ENCODE data around the gene ERICH4. TPM values are rescaled to one million over a fixed set of nuclear protein-coding genes. Genes with fewer than 3 reads are reported as not detected.
"Not testable (repeated sequence)": the region's sequence is repeated elsewhere in the genome, so short reads cannot be mapped to it uniquely, and the experiment has no call there.

The ERICH4 gene
- total RNA-seq, 1 donor from 2014 or later = not detected

GRCh38 chr19:41462497-41462896 lies 19.5 kb downstream of the ERICH4 start:
- DNase-seq (ENCODE audit: low read depth) (no peak), FAIRE-seq (no peak)
- no peaks in the 10 kb centered on the region for H3K4me1 Mint-ChIP-seq (ENCODE audit: low read depth, unreplicated experiment)
- no peaks in the 10 kb centered on the region for H3K36me3 ChIP-seq (ENCODE audit: insufficient read depth, low read length)
- H3K27me3 ChIP-seq (ENCODE audit: insufficient read depth, low read length) = no peaks in the 10 kb centered on the region
- H2AFZ ChIP-seq (ENCODE audit: low read depth, low read length) = no peak overlapping the region
- peaks cover 6% of the 10 kb centered on the region for H3K9me3 Mint-ChIP-seq (ENCODE audit: unreplicated experiment)
- H3K9me3 ChIP-seq (ENCODE audit: insufficient read depth, low read depth, low read length) = no peaks in the 10 kb centered on the region
- no peaks in the 10 kb centered on the region for H3K4me1 ChIP-seq (ENCODE audit: insufficient read depth, low read length)
- no peak overlapping the region for H3K27ac ChIP-seq (ENCODE audit: low read depth, low read length)
- peaks cover 35% of the 10 kb centered on the region for H3K27me3 Mint-ChIP-seq (ENCODE audit: low read depth, unreplicated experiment)
- no peak overlapping the region for H3K4me3 ChIP-seq (ENCODE audit: insufficient read depth, low read depth, low read length)
- no peak overlapping the region for H3K4me3 Mint-ChIP-seq (ENCODE audit: unreplicated experiment)
- H4K20me1 ChIP-seq (ENCODE audit: insufficient read depth, low read length) = no peaks in the 10 kb centered on the region
- no peak for TF ChIP-seq EZH2 (IDR thresholded peaks at IDR 0.05; ENCODE audit: insufficient read depth, low read length)
- TF ChIP-seq, protein P1, sequence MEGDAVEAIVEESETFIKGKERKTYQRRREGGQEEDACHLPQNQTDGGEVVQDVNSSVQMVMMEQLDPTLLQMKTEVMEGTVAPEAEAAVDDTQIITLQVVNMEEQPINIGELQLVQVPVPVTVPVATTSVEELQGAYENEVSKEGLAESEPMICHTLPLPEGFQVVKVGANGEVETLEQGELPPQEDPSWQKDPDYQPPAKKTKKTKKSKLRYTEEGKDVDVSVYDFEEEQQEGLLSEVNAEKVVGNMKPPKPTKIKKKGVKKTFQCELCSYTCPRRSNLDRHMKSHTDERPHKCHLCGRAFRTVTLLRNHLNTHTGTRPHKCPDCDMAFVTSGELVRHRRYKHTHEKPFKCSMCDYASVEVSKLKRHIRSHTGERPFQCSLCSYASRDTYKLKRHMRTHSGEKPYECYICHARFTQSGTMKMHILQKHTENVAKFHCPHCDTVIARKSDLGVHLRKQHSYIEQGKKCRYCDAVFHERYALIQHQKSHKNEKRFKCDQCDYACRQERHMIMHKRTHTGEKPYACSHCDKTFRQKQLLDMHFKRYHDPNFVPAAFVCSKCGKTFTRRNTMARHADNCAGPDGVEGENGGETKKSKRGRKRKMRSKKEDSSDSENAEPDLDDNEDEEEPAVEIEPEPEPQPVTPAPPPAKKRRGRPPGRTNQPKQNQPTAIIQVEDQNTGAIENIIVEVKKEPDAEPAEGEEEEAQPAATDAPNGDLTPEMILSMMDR (IDR thresholded peaks at IDR 0.05; ENCODE audit: insufficient read depth, low read depth, low read length) = no peak
- H3K9ac ChIP-seq (ENCODE audit: low read length) = no peak overlapping the region
- no peak overlapping the region for H3K4me2 ChIP-seq (ENCODE audit: low read length)
- no peaks in the 10 kb centered on the region for H3K79me2 ChIP-seq (ENCODE audit: insufficient read depth, low read length)
- no peak overlapping the region for H3K27ac Mint-ChIP-seq (ENCODE audit: unreplicated experiment)
- no peaks in the 10 kb centered on the region for H3K36me3 Mint-ChIP-seq (ENCODE audit: low read depth, unreplicated experiment)

- not testable (repeated sequence) for H3K4me3 Mint-ChIP-seq (ENCODE audit: unreplicated experiment); H3K4me3 ChIP-seq (ENCODE audit: insufficient read depth, low read depth, low read length); H2AFZ ChIP-seq (ENCODE audit: low read depth, low read length); H3K9me3 Mint-ChIP-seq (ENCODE audit: unreplicated experiment); FAIRE-seq; H3K27ac ChIP-seq (ENCODE audit: low read depth, low read length); H3K36me3 Mint-ChIP-seq (ENCODE audit: low read depth, unreplicated experiment); H3K79me2 ChIP-seq (ENCODE audit: insufficient read depth, low read length); H3K4me2 ChIP-seq (ENCODE audit: low read length); DNase-seq (ENCODE audit: low read depth); H3K36me3 ChIP-seq (ENCODE audit: insufficient read depth, low read length); H3K4me1 Mint-ChIP-seq (ENCODE audit: low read depth, unreplicated experiment); H3K27ac Mint-ChIP-seq (ENCODE audit: unreplicated experiment); H3K27me3 ChIP-seq (ENCODE audit: insufficient read depth, low read length); H4K20me1 ChIP-seq (ENCODE audit: insufficient read depth, low read length); H3K9ac ChIP-seq (ENCODE audit: low read length); H3K9me3 ChIP-seq (ENCODE audit: insufficient read depth, low read depth, low read length); H3K4me1 ChIP-seq (ENCODE audit: insufficient read depth, low read length)
- peaks cover 40% of the 10 kb centered on the region for H3K27me3 Mint-ChIP-seq (ENCODE audit: low read depth, unreplicated experiment)
Observed at GRCh38 chr19:41463257-41464256, 20.6 kb downstream of the ERICH4 start.

DNA sequence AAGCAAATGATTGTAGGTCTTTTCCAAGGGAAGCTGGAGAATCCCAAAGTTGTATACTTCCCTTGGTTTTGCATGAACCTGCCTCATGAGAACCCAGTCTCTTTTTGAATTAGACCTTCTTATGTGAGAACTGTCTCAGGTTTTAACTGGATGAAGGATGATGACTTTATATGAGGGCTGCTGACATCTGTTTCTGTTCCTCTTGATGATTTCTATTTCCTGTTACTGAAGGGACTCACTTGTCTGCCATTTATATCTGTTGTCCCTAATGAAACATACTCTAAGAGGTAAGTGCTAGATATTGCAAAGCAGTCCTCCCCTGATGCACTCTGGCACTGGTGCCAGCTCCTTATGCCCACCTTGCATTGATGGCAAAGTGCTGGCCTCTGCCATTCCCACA lies 33.6 kb downstream of the ERICH4 start:
- Histone ChIP-seq H4K20me1 (ENCODE audit: insufficient read depth, low read length) (no peaks in the 10 kb centered on the region), H3K4me3 (ENCODE audit: insufficient read depth, low read depth, low read length) (no peak overlapping the region), H3K9me3 (ENCODE audit: insufficient read depth, low read depth, low read length) (no peaks in the 10 kb centered on the region), H3K36me3 (ENCODE audit: insufficient read depth, low read length) (no peaks in the 10 kb centered on the region), H3K4me2 (ENCODE audit: low read length) (no peak overlapping the region), H3K4me1 (ENCODE audit: insufficient read depth, low read length) (no peaks in the 10 kb centered on the region), H2AFZ (ENCODE audit: low read depth, low read length) (no peak overlapping the region), H3K27me3 (ENCODE audit: insufficient read depth, low read length) (no peaks in the 10 kb centered on the region), H3K9ac (ENCODE audit: low read length) (no peak overlapping the region), H3K27ac (ENCODE audit: low read depth, low read length) (no peak overlapping the region), H3K79me2 (ENCODE audit: insufficient read depth, low read length) (no peaks in the 10 kb centered on the region)
- Mint-ChIP-seq H3K27me3 (ENCODE audit: low read depth, unreplicated experiment) (peaks cover 50% of the 10 kb centered on the region), H3K9me3 (ENCODE audit: unreplicated experiment) (peaks cover 6% of the 10 kb centered on the region), H3K36me3 (ENCODE audit: low read depth, unreplicated experiment) (no peaks in the 10 kb centered on the region), H3K4me1 (ENCODE audit: low read depth, unreplicated experiment) (no peaks in the 10 kb centered on the region), H3K4me3 (ENCODE audit: unreplicated experiment) (no peak overlapping the region), H3K27ac (ENCODE audit: unreplicated experiment) (no peak overlapping the region)
- TF ChIP-seq EZH2 (IDR thresholded peaks at IDR 0.05; ENCODE audit: insufficient read depth, low read length) = no peak
- TF ChIP-seq, protein P1 (IDR thresholded peaks at IDR 0.05; ENCODE audit: insufficient read depth, low read depth, low read length) = no peak
- no peak for DNase-seq (ENCODE audit: low read depth)
- FAIRE-seq = no peak
